NCI-H774 (cell line): ENCODE data around the gene ZNRF4.
"Not testable (repeated sequence)": the region's sequence is repeated elsewhere in the genome, so short reads cannot be mapped to it uniquely, and the experiment has no call there.

Experiments used
- DNase-seq: peaks from one replicate; lab custom pipeline; 2025; lab: John Stamatoyannopoulos, UW

Gene ZNRF4

GRCh38 chr19:5473646-5474045, 18.4 kb downstream of the ZNRF4 start:
- no peak for DNase-seq

DNA sequence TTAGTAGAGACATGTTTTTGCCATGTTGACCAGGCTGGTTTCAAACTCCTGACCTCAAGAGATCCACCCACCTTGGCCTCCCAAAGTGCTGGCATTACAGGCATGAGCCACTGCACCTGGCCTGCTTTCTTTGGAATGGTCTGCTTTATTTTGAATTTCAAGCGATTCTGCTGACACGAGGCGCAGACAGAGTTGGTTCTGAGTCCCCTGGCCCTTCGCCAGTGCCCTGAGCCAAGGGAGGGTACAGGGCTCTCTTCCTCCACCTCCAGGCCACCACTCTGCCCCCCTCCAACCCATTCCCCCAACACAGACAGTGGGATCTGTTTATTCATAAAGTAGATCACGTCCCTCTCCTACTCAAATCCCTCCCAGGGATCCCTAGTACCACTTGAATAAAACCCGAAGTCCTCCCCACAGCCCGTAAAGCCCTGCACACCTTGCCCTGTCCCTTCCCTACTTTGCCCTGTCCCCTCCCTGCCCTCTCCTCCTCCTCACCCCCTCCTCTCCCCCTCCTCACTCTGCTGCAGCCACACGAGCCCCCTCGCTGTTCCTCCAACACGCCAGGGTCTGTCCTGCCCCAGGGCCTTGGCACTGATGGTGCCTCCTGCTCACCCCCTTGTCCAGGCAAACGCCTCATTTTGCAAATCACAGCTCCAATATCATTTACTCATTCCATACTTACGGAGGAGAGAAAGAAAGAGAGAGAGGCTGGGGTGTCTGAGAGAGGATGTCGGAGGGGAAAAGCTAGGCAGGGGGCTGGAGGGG, 22.4 kb downstream of the ZNRF4 start:
- DNase-seq = no peak

GRCh38 chr19:5478241-5478924, 23.2 kb downstream of the ZNRF4 start:
- no peak for DNase-seq

- no peak for DNase-seq
Measured at GRCh38 chr19:5478925-5479588, 23.8 kb downstream of the ZNRF4 start.

- no peak for DNase-seq
Measured at GRCh38 chr19:5479958-5480357, 24.7 kb downstream of the ZNRF4 start.

GRCh38 chr19:5480427-5480836, 25.2 kb downstream of the ZNRF4 start:
- no peak for DNase-seq

DNA sequence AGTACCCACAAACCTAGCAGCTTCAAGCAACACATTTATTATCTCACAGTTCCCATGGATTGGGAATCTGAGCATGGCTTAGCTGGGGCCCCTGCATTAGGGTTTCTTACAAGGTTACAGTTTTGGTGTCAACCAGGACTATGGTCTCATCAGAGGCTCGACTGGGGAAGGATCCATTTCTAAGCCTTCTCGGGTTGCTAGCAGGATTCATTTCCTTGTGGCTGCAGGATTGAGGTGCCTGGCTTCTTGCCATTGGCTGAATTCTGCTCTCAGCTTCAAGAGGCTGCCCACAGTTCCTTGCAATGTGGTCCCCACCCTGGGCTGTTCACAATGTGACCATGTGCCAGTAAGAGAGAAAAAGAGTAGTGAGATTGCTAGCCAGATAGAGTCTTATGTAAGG, 26.7 kb downstream of the ZNRF4 start:
- no peak for DNase-seq

DNA sequence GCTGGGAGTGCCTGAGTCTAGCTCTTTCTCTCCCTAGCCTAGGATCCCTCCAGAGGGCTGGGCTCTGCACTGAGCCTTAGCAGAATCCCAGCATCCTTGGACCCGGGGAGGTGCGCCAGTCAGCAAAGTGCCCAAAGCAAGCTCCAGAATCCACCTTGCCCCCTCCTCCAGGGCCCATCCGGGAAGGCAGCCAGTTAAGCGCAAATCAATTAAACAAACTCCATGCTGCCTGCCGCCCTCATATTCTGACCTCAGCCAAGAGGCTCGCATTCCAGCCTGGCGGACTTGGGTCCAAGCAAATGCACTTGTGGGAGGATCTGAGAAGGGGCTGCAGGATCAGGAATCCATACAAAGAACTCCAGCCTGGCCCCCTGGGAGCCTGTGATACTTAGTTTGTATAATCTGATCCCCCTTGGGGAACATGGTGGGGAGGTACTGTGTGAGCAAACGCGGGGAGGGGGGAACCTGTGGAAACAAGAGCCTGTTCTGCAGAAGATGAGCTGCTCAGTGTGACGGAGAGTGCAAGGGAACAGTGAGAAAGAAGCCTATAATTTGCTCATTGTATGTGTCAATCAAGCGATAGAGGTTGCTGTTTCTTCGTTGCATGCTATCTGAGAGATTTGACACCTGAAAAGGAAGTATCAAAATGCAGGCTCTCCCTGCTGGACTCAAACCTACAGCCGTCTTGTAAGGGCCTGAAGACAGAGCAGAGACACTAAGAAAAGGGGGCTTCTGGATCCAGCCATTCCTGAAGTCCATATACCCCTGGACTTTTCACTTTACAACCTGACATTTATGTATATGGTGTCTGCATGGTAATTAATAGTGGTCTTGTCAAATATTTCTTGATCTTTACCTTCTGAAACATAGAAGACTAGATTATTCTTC, 29.4 kb downstream of the ZNRF4 start:
- no peak for DNase-seq

DNA sequence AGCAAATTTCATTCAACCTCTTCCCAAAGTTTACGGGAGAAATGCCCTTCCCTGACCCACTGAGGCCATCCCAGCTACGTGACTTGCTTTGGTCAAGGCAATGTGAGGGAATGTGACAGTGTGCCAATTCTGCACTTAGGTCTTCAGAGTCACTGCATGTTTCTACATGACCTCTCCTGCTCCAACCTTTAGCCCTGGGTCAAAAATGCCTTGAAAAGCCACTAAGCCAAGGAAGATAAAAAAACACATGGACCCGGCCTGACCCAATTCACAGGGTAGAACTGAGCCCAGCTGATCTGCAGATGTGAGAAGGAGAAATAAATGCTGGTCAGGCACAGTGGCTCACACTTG, 30.0 kb downstream of the ZNRF4 start:
- DNase-seq = no peak

DNA sequence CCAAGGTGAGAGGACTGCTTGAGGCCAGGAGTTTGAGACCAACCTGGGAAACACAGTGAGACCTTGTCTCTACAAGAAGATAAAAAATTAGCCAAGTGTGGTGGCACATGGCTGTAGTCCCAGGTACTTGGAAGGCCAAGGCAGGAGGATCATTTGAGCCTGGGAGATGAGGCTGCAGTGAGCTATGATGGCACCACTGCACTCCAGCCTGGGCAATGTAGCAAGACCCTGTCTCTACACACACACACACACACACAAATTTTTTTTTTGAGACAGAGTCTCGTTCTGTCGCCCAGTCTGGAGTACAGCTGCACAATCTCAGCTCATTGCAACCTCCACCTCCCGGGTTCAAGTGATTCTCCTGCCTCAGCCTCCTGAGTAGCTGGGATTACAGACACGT, 30.4 kb downstream of the ZNRF4 start:
- DNase-seq = not testable (repeated sequence)

DNA sequence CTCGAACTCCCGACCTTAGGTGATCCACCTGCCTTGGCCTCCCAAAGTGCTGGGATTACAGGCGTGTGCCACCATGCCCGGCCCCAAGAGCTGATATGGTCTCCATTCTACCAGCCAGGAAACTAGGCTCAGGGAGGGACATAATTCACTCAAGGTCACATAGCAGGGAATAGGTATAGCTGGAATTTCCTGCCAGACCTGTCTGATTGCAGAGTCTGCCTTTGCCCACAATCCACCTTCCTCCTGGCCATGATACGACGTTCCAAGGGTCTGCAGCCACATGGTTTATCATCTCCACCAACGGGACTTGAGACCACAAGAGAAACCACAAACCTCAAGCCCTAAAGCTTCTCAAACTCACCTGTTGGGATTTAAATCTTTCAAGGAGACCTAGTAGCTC, 32.0 kb downstream of the ZNRF4 start:
- DNase-seq = no peak

- DNase-seq = no peak
Measured at GRCh38 chr19:5489551-5489950, 34.3 kb downstream of the ZNRF4 start.

DNA sequence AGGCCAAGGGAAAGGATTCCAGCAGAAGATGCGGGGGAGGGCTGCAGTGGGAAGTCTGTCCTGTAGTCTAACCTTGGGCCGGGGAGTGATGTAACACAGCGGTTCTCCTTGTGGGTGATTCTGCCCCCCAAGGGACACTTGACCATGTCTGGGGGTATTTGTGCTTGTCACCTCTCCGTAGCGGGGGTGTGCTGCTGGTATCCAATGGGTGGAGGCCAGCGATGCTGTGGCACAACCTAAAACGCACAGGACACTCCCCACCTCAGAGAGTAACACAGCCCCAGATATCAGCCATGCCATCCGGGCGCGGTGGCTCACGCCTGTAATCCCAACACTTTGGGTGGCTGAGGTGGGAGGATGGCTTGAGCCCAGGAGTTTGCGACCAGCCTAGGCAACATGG, 36.3 kb downstream of the ZNRF4 start:
- DNase-seq = no peak

DNA sequence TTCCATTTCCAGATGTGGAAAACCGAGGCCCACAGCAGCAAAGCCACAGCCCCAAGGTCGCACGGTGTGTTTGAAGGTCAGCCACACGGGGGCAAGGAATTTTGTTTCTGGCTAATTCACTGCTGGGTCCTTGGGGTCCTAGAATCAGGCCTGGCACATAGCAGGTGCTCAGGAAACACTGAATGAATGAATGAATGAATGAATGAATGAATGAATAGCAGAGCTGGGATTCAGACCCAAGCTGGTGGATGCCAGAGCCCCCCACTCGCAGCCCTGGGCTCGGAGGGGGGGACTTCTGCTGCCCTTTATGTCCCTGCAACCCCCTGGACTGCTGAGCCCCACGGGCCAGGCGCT, 37.0 kb downstream of the ZNRF4 start:
- no peak for DNase-seq

- no peak for DNase-seq
Measured at GRCh38 chr19:5492635-5493409, 37.6 kb downstream of the ZNRF4 start.

DNA sequence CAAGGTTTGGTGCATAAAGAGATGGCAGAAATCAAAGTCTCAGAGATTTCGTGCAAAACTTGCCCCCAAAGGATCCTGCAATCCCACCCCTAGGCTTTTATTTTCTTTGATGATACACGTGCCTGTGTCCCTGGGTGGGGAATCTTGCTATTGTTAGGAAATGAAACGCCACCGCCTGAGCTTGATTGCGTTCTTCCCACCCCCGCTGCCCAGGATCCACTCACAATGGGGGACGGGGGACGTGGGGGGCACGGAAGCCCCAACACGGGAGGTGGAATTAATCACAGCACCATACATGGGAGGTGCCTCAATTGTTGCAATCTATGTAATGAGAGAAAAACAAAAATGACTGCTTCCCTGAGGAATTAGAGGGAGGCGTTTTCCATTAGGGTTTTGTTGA, 39.6 kb downstream of the ZNRF4 start:
- no peak for DNase-seq

GRCh38 chr19:5495792-5496191, 40.6 kb downstream of the ZNRF4 start:
- no peak for DNase-seq

DNA sequence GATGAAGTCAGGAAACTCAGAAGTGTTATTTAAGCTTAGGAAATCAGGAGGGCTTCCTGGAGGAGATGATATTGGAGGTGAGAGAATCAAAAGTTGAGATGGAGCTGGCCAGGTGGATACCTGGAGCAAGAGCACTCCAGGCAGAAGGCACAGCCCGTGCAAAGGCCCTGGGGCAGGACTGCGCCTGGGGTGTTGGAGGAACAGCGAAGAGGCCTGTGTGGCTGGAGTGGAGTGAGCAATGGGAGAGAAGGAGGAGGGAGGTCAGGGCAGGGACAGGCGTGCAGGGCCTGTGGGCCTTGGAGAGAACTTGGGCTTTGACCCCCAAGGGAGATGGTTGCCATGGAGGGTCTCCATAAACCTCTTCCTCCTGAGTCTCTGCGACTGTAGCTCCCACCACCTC, 42.1 kb downstream of the ZNRF4 start:
- no peak for DNase-seq

- DNase-seq = no peak
Measured at GRCh38 chr19:5498830-5499550, 43.8 kb downstream of the ZNRF4 start.

- DNase-seq = no peak
Measured at GRCh38 chr19:5501907-5502306, 46.7 kb downstream of the ZNRF4 start.

- no peak for DNase-seq
Measured at GRCh38 chr19:5503598-5503997, 48.4 kb downstream of the ZNRF4 start.
